Neural cell (in vitro differentiated cells): ENCODE measurements around the gene SLC2A13. TPM values are rescaled to one million over a fixed set of nuclear protein-coding genes. Genes with fewer than 3 reads are reported as not detected.

Source experiments
- H2AFZ ChIP-seq: fragments of 200-600, 300-800 bp; sonication (generic), shearing (Covaris generic); 2 replicates; pipeline ENCODE4 v1.6.0; 2014; ENCODE audit warnings: low read depth, mild to moderate bottlenecking, antibody characterized with exemption, low read length, moderate library complexity
- H3F3A ChIP-seq: fragments of 200-600 bp; shearing (Covaris generic); 2 replicates; pipeline ENCODE4 v1.6.1; 2016; ENCODE audit warnings: mild to moderate bottlenecking, moderate library complexity, mixed read lengths, antibody characterized with exemption, low read length; ENCODE audit not compliant: insufficient read depth, poor library complexity, severe bottlenecking
- H3K27ac ChIP-seq: fragments of 200-600, 300-800 bp; sonication (generic), shearing (Covaris generic); 2 replicates; pipeline ENCODE4 v1.5.1; 2014; ENCODE audit warnings: mild to moderate bottlenecking, low read length, moderate library complexity
- H3K27me3 ChIP-seq: fragments of 300-800, 200-600 bp; sonication (generic), shearing (Covaris generic); 2 replicates; pipeline ENCODE4 v1.6.0; 2014; ENCODE audit warnings: mild to moderate bottlenecking, low read depth, low read length, moderate library complexity; ENCODE audit not compliant: insufficient read depth
- H3K36me3 ChIP-seq: fragments of 300-800, 200-600 bp; sonication (generic), shearing (Covaris generic); 2 replicates; pipeline ENCODE4 v1.5.1; 2014; ENCODE audit warnings: mild to moderate bottlenecking, antibody characterized with exemption, low read length, moderate library complexity; ENCODE audit not compliant: insufficient read depth
- H3K4me2 ChIP-seq: fragments of 300-800, 200-600 bp; sonication (generic), shearing (Covaris generic); 2 replicates; pipeline ENCODE4 v1.6.0; 2014; ENCODE audit warnings: mild to moderate bottlenecking, low read length
- H3K4me3 ChIP-seq: fragments of 300-800, 200-600 bp; sonication (generic), shearing (Covaris generic); 2 replicates; pipeline ENCODE4 v1.5.1; 2014; ENCODE audit warnings: mild to moderate bottlenecking, low read length, moderate library complexity
- H3K79me2 ChIP-seq: fragments of 200-600 bp; shearing (Covaris generic); replicated peaks from 2 replicates; pipeline ENCODE4 v1.6.0; 2014; ENCODE audit warnings: mild to moderate bottlenecking, low read length, moderate library complexity; ENCODE audit not compliant: insufficient read depth
- H3K9ac ChIP-seq: fragments of 300-800, 200-600 bp; sonication (generic), shearing (Covaris generic); 2 replicates; pipeline ENCODE4 v1.6.1; 2016; ENCODE audit warnings: mild to moderate bottlenecking, low read length, mixed read lengths
- H3K9me2 ChIP-seq: fragments of 200-600 bp; shearing (Covaris generic); 2 replicates; pipeline ENCODE4 v1.6.1; 2016; ENCODE audit warnings: mild to moderate bottlenecking, low read length, mixed read lengths; ENCODE audit not compliant: insufficient read depth
- H3K9me3 ChIP-seq: fragments of 200-600, 300-800 bp; sonication (generic), shearing (Covaris generic); 2 replicates; pipeline ENCODE4 v1.6.1; 2016; ENCODE audit warnings: mild to moderate bottlenecking, mixed run types, low read length, moderate library complexity, mixed read lengths
- H4K20me1 ChIP-seq: fragments of 200-600 bp; shearing (Covaris generic); 2 replicates; pipeline ENCODE4 v1.6.1; 2016; ENCODE audit warnings: mild to moderate bottlenecking, mixed run types; ENCODE audit not compliant: insufficient read depth
- CTCF ChIP-seq: fragments of 450-650 bp; IDR thresholded peaks from 2 replicates; pipeline ENCODE4 v1.5.1; 2014; ENCODE audit warnings: antibody characterized with exemption, mild to moderate bottlenecking, moderate library complexity; ENCODE audit not compliant: poor library complexity, severe bottlenecking
- EP300 ChIP-seq: fragments of 450-650 bp; conservative IDR thresholded peaks from 2 replicates; pipeline ENCODE4 v1.6.1; 2014; ENCODE audit warnings: antibody characterized with exemption, mild to moderate bottlenecking, moderate library complexity; ENCODE audit not compliant: poor library complexity, severe bottlenecking
- EZH2 ChIP-seq: fragments of 200-600, 300-800 bp; shearing (Covaris generic), sonication (generic); IDR thresholded peaks from 2 replicates; pipeline ENCODE4 v1.6.1; 2014; ENCODE audit warnings: antibody characterized with exemption, low read length, borderline replicate concordance, mild to moderate bottlenecking; ENCODE audit not compliant: insufficient read depth, poor library complexity, severe bottlenecking
- MXI1 ChIP-seq: fragments of 450-650 bp; conservative IDR thresholded peaks from 2 replicates; pipeline ENCODE4 v1.6.1; 2014; ENCODE audit warnings: antibody characterized with exemption, mild to moderate bottlenecking; ENCODE audit not compliant: poor library complexity, severe bottlenecking
- POLR2AphosphoS5 ChIP-seq: IDR thresholded peaks from 2 replicates; pipeline ENCODE4 v1.6.1; 2012
- RAD21 ChIP-seq: fragments of 450-650 bp; conservative IDR thresholded peaks from 2 replicates; pipeline ENCODE4 v1.6.1; 2014; ENCODE audit warnings: antibody characterized with exemption, mild to moderate bottlenecking, moderate library complexity
- REST ChIP-seq: IDR thresholded peaks from 2 replicates; pipeline ENCODE4 v1.6.1; 2012; ENCODE audit warnings: borderline replicate concordance
- SMC3 ChIP-seq: fragments of 450-650 bp; conservative IDR thresholded peaks from 2 replicates; pipeline ENCODE4 v1.6.1; 2014; ENCODE audit warnings: antibody characterized with exemption, mild to moderate bottlenecking, moderate library complexity; ENCODE audit not compliant: poor library complexity
- TAF1 ChIP-seq: IDR thresholded peaks from 2 replicates; pipeline ENCODE4 v1.6.1; 2012; ENCODE audit warnings: low read depth
- polyA plus RNA-seq: library from polyadenylated mRNA; depleted of rRNA; stranded (reverse); fragments of >200 nt; gene quantifications from 2 replicates; pipeline ENCODE4 v1.2.3, GENCODE V29; 2014

The SLC2A13 gene
- polyA plus RNA-seq, 1 donor from 2014 or later = 10.7 TPM

GRCh38 chr12:40149673-40150260, 43.9 kb upstream of the SLC2A13 start:
- no peak overlapping the region for H3K9ac ChIP-seq
- no peaks in the 10 kb centered on the region for H3K36me3 ChIP-seq
- H3K79me2 ChIP-seq = no peaks in the 10 kb centered on the region
- H4K20me1 ChIP-seq = no peaks in the 10 kb centered on the region
- H3K4me3 ChIP-seq = no peak overlapping the region
- no peak overlapping the region for H2AFZ ChIP-seq
- H3K27me3 ChIP-seq = no peaks in the 10 kb centered on the region
- H3K27ac ChIP-seq = no peak overlapping the region
- H3K9me3 ChIP-seq = no peaks in the 10 kb centered on the region
- no peak for TF ChIP-seq MXI1
- TF ChIP-seq EP300 = no peak
- TF ChIP-seq REST = no peak
- TF ChIP-seq RAD21 = no peak
- TF ChIP-seq POLR2AphosphoS5 = no peak
- H3K4me2 ChIP-seq = no peak overlapping the region
- no peaks in the 10 kb centered on the region for H3F3A ChIP-seq
- no peaks in the 10 kb centered on the region for H3K9me2 ChIP-seq

GRCh38 chr12:40146800-40147797, 41.2 kb upstream of the SLC2A13 start:
- TF ChIP-seq EZH2 (no peak), EP300 (no peak), CTCF (no peak), MXI1 (no peak), SMC3 (no peak), POLR2AphosphoS5 (no peak), REST (no peak), RAD21 (no peak), TAF1 (no peak)
- Histone ChIP-seq H3K27me3 (no peaks in the 10 kb centered on the region), H3K36me3 (no peaks in the 10 kb centered on the region), H3K79me2 (no peaks in the 10 kb centered on the region), H3K9ac (no peak overlapping the region), H3K9me2 (no peaks in the 10 kb centered on the region), H3K27ac (no peak overlapping the region), H3K9me3 (no peaks in the 10 kb centered on the region), H3K4me3 (no peak overlapping the region), H4K20me1 (no peaks in the 10 kb centered on the region), H3K4me2 (no peak overlapping the region), H2AFZ (no peak overlapping the region), H3F3A (no peaks in the 10 kb centered on the region)
